Subcutaneous adipose tissue (tissue), 4 donors: ENCODE measurements around the gene GNL3. TPM values are rescaled to one million over a fixed set of nuclear protein-coding genes. Genes with fewer than 3 reads are reported as not detected.

Experiments used
- CTCF ChIP-seq: fragments of 450-650 bp; IDR thresholded peaks from one replicate; pipeline ENCODE4 v1.5.1; 2016; ENCODE audit warnings: low read depth, mild to moderate bottlenecking, control low read depth, antibody characterized with exemption, moderate library complexity
- total RNA-seq, 4 donors: library from RNA; depleted of rRNA; stranded (reverse); fragments of >200 nt; gene quantifications; one replicate each; pipeline ENCODE4 v1.1.0, GENCODE V29; 2016

GNL3 gene
- 10 to 100 TPM; 37.3 to 90.5 (median 59.5) TPM for total RNA-seq

- no peak for TF ChIP-seq CTCF
These were observed at the start of gene GNL3, which contains the start of gene PBRM1 for GRCh38 chr3:52685709-52686691. Gene GNL3 (plus strand): TSS chr3:52686032. CDS start chr3:52686093, 61 bp downstream. Gene PBRM1 (minus strand): TSS chr3:52685913.

- TF ChIP-seq CTCF: no peak
These were observed 49.2 kb upstream of the GNL3 start for GRCh38 chr3:52636673-52637072.

GRCh38 chr3:52645549-52645948, 40.3 kb upstream of the GNL3 start:
- no peak for TF ChIP-seq CTCF

GRCh38 chr3:52649461-52650210, 36.2 kb upstream of the GNL3 start:
- TF ChIP-seq CTCF: no peak

GRCh38 chr3:52650439-52650838, 35.4 kb upstream of the GNL3 start:
- TF ChIP-seq CTCF: no peak

GRCh38 chr3:52651592-52651991, 34.2 kb upstream of the GNL3 start:
- TF ChIP-seq CTCF: no peak

- no peak for TF ChIP-seq CTCF
These were observed 29.9 kb upstream of the GNL3 start for GRCh38 chr3:52655895-52656294.
